SK-N-SH treated with all-trans-retinoic acid at 6 μM for 48 hours (cell line): ENCODE results near the gene FOXO1.

Source experiments
- ATAC-seq: fragments of 200-7000 bp; cut with Tn5 transposase; 3 replicates; pipeline ENCODE4 v1.9.1; 2020; ENCODE audit warnings: mild to moderate bottlenecking, moderate library complexity
- ARNTL ChIP-seq: fragments of 450-650 bp; formaldehyde crosslinking; IDR thresholded peaks from 2 replicates; pipeline ENCODE4 v1.5.0; 2020; ENCODE audit warnings: low read depth, mild to moderate bottlenecking, moderate library complexity, borderline replicate concordance
- CSDC2 ChIP-seq: fragments of 250-450 bp; sonication (Bioruptor Pico); IDR thresholded peaks from 2 replicates; pipeline ENCODE4 v1.5.0; 2020; ENCODE audit warnings: mild to moderate bottlenecking, moderate library complexity
- ESRRG ChIP-seq: fragments of 250-450 bp; sonication (Bioruptor Pico); IDR thresholded peaks from 2 replicates; pipeline ENCODE4 v1.6.1; 2021; ENCODE audit warnings: mild to moderate bottlenecking
- GLIS3 ChIP-seq: fragments of 250-450 bp; sonication (Bioruptor Pico); IDR thresholded peaks from 2 replicates; pipeline ENCODE4 v1.5.0; 2020; ENCODE audit warnings: mild to moderate bottlenecking, moderate library complexity
- ISL1 ChIP-seq: fragments of 250-450 bp; sonication (Bioruptor Pico); IDR thresholded peaks from 2 replicates; pipeline ENCODE4 v2.1.2; 2022; ENCODE audit warnings: mild to moderate bottlenecking, moderate library complexity
- PPARA ChIP-seq: fragments of 250-450 bp; sonication (Bioruptor Pico); IDR thresholded peaks from 2 replicates; pipeline ENCODE4 v1.5.0; 2020; ENCODE audit warnings: mild to moderate bottlenecking, borderline replicate concordance
- RARB ChIP-seq: fragments of 250-450 bp; sonication (Bioruptor Pico); IDR thresholded peaks from 2 replicates; pipeline ENCODE4 v1.8.0; 2021; ENCODE audit warnings: mild to moderate bottlenecking, moderate library complexity
- SNAI2 ChIP-seq: fragments of 250-450 bp; sonication (Bioruptor Pico); IDR thresholded peaks from 2 replicates; pipeline ENCODE4 v1.5.0; 2020; ENCODE audit warnings: mild to moderate bottlenecking, moderate library complexity
- TCF4 ChIP-seq: fragments of 250-450 bp; sonication (Bioruptor Pico); IDR thresholded peaks from 2 replicates; pipeline ENCODE4 v1.8.0; 2021; ENCODE audit warnings: mild to moderate bottlenecking, moderate library complexity, borderline replicate concordance
- TOX ChIP-seq: fragments of 250-450 bp; sonication (Bioruptor Pico); IDR thresholded peaks from 2 replicates; pipeline ENCODE4 v1.8.0; 2021; ENCODE audit warnings: mild to moderate bottlenecking, moderate library complexity, borderline replicate concordance
- ZFP30 ChIP-seq: fragments of 450-650 bp; formaldehyde crosslinking; IDR thresholded peaks from 2 replicates; pipeline ENCODE4 v1.5.0; 2022; ENCODE audit warnings: mild to moderate bottlenecking, moderate library complexity
- ZNF565 ChIP-seq: fragments of 450-650 bp; formaldehyde crosslinking; conservative IDR thresholded peaks from 2 replicates; pipeline ENCODE4 v1.5.0; 2020; ENCODE audit warnings: low read depth, mild to moderate bottlenecking, moderate library complexity
- ZNF70 ChIP-seq: fragments of 450-650 bp; formaldehyde crosslinking; IDR thresholded peaks from 2 replicates; pipeline ENCODE4 v1.5.0; 2020; ENCODE audit warnings: mild to moderate bottlenecking, moderate library complexity
- ZNF8 ChIP-seq: fragments of 450-650 bp; formaldehyde crosslinking; IDR thresholded peaks from 2 replicates; pipeline ENCODE4 v1.5.0; 2020; ENCODE audit warnings: mild to moderate bottlenecking, moderate library complexity
- TF ChIP-seq, protein P1 (sequence below): fragments of 250-450 bp; sonication (Bioruptor Pico); IDR thresholded peaks from 2 replicates; pipeline ENCODE4 v1.5.1; 2021; ENCODE audit warnings: mild to moderate bottlenecking, moderate library complexity
- TF ChIP-seq, protein P2 (sequence below): fragments of 250-450 bp; sonication (Bioruptor Pico); IDR thresholded peaks from 2 replicates; pipeline ENCODE4 v1.5.1; 2020; ENCODE audit warnings: low read depth, mild to moderate bottlenecking, moderate library complexity
- TF ChIP-seq, protein P3 (sequence below): fragments of 250-450 bp; sonication (Bioruptor Pico); IDR thresholded peaks from 2 replicates; pipeline ENCODE4 v1.5.0; 2020; ENCODE audit warnings: mild to moderate bottlenecking, moderate library complexity
- TF ChIP-seq, protein P4 (sequence below): fragments of 250-450 bp; sonication (Bioruptor Pico); IDR thresholded peaks from 2 replicates; pipeline ENCODE4 v1.8.0; 2020; ENCODE audit warnings: mild to moderate bottlenecking, moderate library complexity, borderline replicate concordance

Gene FOXO1

DNA sequence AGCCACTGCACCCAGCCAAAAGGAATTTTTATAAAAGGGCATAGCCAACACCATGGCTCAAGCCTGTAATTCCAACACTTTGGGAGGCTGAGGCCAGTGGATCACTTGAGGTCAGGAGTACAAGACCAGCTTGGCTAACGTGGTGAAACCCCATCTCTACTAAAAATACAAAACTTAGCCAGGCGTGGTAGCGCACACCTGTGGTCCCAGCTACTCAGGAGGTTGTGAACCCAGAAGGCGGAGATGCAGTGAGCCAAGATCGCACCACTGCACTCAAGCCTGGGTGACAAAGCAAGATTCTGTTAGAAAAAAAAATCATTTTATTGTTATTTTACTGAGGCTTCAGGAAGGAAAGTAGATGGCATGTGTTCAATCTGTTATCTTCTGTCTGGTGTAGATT, 31.3 kb upstream of the FOXO1 start:
- TF ChIP-seq SNAI2 (CRISPR knock-in tag) (no peak), ZNF565 (no peak), ARNTL (CRISPR knock-in tag) (no peak), GLIS3 (CRISPR knock-in tag) (no peak), ZFP30 (no peak), RARB (CRISPR knock-in tag) (no peak), ZNF8 (CRISPR knock-in tag) (no peak), TCF4 (CRISPR knock-in tag) (no peak), CSDC2 (no peak), ISL1 (CRISPR knock-in tag) (no peak), ESRRG (no peak), PPARA (no peak)
- TF ChIP-seq, protein P1, sequence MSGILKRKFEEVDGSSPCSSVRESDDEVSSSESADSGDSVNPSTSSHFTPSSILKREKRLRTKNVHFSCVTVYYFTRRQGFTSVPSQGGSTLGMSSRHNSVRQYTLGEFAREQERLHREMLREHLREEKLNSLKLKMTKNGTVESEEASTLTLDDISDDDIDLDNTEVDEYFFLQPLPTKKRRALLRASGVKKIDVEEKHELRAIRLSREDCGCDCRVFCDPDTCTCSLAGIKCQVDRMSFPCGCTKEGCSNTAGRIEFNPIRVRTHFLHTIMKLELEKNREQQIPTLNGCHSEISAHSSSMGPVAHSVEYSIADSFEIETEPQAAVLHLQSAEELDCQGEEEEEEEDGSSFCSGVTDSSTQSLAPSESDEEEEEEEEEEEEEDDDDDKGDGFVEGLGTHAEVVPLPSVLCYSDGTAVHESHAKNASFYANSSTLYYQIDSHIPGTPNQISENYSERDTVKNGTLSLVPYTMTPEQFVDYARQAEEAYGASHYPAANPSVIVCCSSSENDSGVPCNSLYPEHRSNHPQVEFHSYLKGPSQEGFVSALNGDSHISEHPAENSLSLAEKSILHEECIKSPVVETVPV (CRISPR knock-in tag), result no peak
- TF ChIP-seq, protein P2, sequence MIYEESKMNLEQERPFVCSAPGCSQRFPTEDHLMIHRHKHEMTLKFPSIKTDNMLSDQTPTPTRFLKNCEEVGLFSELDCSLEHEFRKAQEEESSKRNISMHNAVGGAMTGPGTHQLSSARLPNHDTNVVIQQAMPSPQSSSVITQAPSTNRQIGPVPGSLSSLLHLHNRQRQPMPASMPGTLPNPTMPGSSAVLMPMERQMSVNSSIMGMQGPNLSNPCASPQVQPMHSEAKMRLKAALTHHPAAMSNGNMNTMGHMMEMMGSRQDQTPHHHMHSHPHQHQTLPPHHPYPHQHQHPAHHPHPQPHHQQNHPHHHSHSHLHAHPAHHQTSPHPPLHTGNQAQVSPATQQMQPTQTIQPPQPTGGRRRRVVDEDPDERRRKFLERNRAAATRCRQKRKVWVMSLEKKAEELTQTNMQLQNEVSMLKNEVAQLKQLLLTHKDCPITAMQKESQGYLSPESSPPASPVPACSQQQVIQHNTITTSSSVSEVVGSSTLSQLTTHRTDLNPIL, result no peak
- TF ChIP-seq, protein P3, sequence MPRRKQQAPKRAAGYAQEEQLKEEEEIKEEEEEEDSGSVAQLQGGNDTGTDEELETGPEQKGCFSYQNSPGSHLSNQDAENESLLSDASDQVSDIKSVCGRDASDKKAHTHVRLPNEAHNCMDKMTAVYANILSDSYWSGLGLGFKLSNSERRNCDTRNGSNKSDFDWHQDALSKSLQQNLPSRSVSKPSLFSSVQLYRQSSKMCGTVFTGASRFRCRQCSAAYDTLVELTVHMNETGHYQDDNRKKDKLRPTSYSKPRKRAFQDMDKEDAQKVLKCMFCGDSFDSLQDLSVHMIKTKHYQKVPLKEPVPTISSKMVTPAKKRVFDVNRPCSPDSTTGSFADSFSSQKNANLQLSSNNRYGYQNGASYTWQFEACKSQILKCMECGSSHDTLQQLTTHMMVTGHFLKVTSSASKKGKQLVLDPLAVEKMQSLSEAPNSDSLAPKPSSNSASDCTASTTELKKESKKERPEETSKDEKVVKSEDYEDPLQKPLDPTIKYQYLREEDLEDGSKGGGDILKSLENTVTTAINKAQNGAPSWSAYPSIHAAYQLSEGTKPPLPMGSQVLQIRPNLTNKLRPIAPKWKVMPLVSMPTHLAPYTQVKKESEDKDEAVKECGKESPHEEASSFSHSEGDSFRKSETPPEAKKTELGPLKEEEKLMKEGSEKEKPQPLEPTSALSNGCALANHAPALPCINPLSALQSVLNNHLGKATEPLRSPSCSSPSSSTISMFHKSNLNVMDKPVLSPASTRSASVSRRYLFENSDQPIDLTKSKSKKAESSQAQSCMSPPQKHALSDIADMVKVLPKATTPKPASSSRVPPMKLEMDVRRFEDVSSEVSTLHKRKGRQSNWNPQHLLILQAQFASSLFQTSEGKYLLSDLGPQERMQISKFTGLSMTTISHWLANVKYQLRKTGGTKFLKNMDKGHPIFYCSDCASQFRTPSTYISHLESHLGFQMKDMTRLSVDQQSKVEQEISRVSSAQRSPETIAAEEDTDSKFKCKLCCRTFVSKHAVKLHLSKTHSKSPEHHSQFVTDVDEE (CRISPR knock-in tag), result no peak
- TF ChIP-seq, protein P4, sequence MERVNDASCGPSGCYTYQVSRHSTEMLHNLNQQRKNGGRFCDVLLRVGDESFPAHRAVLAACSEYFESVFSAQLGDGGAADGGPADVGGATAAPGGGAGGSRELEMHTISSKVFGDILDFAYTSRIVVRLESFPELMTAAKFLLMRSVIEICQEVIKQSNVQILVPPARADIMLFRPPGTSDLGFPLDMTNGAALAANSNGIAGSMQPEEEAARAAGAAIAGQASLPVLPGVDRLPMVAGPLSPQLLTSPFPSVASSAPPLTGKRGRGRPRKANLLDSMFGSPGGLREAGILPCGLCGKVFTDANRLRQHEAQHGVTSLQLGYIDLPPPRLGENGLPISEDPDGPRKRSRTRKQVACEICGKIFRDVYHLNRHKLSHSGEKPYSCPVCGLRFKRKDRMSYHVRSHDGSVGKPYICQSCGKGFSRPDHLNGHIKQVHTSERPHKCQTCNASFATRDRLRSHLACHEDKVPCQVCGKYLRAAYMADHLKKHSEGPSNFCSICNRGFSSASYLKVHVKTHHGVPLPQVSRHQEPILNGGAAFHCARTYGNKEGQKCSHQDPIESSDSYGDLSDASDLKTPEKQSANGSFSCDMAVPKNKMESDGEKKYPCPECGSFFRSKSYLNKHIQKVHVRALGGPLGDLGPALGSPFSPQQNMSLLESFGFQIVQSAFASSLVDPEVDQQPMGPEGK (CRISPR knock-in tag), result no peak
- no peak for ATAC-seq

DNA sequence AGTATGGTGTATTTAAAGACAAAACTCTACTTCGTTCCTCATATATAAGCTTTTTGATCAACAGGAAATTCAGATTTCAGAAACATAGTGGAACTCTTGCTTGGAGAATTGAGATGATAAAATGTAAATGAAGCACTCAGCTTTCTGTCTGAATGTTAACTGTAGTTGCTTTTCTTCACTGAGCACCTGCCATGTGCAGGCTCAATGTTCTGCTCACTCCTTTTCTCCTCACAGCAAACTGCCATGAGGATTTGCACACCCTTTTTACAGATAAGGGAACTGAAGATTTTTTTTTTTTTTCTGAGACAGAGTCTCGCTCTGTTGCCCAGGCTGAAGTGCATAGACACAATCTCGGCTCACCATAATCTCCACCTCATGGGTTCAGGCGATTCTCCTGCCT, 28.0 kb upstream of the FOXO1 start:
- TF ChIP-seq ZNF70 (no peak), ZNF8 (CRISPR knock-in tag) (no peak), TCF4 (CRISPR knock-in tag) (no peak), ZNF565 (no peak), ISL1 (CRISPR knock-in tag) (no peak), TOX (CRISPR knock-in tag) (no peak), ESRRG (no peak)
- TF ChIP-seq, protein P3 (CRISPR knock-in tag), result no peak
- TF ChIP-seq, protein P1 (CRISPR knock-in tag), result no peak
- TF ChIP-seq, all 23 proteins: peak for 0
- ATAC-seq, result no peak

DNA sequence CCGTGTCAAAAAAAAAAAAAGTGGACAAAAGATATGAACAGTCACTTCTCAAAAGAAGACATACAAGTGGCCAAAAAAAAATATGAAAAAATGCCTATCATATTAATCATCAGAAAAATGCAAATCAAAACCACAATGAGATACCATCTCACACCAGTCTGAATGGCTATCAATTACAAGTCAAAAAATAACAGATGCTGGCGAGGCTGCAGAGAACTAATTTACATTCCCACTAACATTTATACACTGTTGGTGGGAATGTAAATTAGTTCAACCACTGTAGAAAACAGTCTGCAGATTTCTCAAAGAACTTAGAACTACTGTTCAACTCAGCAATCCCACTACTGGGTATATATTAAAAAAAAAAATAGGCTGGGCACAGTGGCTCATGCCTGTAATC, 26.5 kb upstream of the FOXO1 start:
- 0 out of 2 replicates have a peak, but pooled peaks have one; percentile 13 for TF ChIP-seq ISL1 (CRISPR knock-in tag)
- no peak for TF ChIP-seq CSDC2
- peak; percentile 50; the same call in 1 of the 2 replicates for TF ChIP-seq TOX (CRISPR knock-in tag)
- peak; percentile 74 for ATAC-seq
